VCaP (cell line): Measurements from ENCODE around the gene C19orf53.

Experiments
- H3K27ac ChIP-seq: fragments of 450-650 bp; 2 replicates; pipeline ENCODE4 v1.5.1; 2017
- CTCF ChIP-seq: fragments of 450-650 bp; conservative IDR thresholded peaks from 2 replicates; pipeline ENCODE4 v1.5.1; 2017; ENCODE audit warnings: mild to moderate bottlenecking, moderate library complexity

The C19orf53 gene

GRCh38 chr19:13825489-13826441 lies 51.5 kb downstream of the C19orf53 start:
- TF ChIP-seq CTCF = no peak
- H3K27ac ChIP-seq = no peak overlapping the region

- no peak for TF ChIP-seq CTCF
- H3K27ac ChIP-seq = no peak overlapping the region
Observed at GRCh38 chr19:13826652-13827235, 52.5 kb downstream of the C19orf53 start.

GRCh38 chr19:13827656-13828055 lies 53.4 kb downstream of the C19orf53 start:
- no peak for TF ChIP-seq CTCF
- no peak overlapping the region for H3K27ac ChIP-seq
